Measurements from ENCODE around the gene SPTLC2. TPM values are rescaled to one million over a fixed set of nuclear protein-coding genes. Genes with fewer than 3 reads are reported as not detected.

Gene SPTLC2
- total and polyA plus RNA-seq, 2 of the 13 experiments (the other 11 are each of a cell fraction or from before 2014, with no cell fraction given): 17.4 to 17.5 TPM

DNA sequence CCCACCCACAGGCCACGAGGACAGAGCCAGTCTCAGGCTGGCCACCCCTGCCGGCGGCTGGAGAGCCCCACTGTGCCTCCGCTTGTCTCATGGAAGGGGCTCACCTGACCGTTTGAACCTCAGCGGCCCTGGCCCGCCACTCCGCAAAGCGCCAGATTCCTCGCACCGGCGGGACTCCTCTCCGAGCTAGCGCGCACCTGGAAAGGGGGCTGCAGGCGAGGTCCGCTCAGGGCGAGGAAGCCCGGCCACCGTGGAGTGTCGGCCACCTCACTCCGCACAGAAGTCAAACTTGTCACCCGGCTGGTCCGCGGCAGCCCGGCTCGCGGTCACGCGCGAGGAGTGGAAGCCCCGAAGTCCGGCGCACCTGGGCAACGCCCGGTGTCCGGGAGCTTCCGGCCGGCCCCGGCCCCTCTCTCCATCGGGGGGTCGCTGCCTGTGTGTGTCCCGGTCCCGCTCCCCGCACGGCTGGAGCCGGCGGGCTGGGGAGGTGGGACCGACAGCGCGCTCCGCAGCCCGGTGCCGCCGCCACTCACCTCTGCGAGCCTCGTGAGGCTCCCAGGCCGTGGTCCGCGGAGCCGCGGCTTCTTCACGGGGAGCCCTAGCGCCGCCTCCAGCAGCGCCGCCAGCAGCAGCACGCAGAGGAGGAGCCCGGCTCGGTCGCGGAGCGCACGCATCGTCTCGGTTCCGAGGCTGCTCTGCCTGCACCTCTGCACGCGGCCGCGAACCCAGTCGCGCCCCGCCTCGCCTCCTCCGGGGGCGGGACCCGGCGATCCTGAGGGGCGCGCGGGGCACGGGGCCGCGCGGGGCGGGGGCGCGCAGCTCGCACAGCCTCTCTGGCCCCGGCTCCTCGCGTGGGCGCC, 118.1 kb downstream of the SPTLC2 start, which contains the start of gene ISM2 (continued):
- no peak for TF ChIP-seq ZNF383 (CRISPR knock-in tag; IDR thresholded peaks at IDR 0.05; ENCODE audit: borderline replicate concordance)
- TF ChIP-seq ZNF451 (CRISPR knock-in tag; IDR thresholded peaks at IDR 0.05): no peak
- TF ChIP-seq SALL2 (CRISPR knock-in tag; IDR thresholded peaks at IDR 0.05): peak; percentile 30; the same call in 1 of the 2 replicates
- 0 out of 2 replicates have a peak, but pooled peaks have one; percentile 27 for TF ChIP-seq ZNF274 (CRISPR knock-in tag; IDR thresholded peaks at IDR 0.05)
- TF ChIP-seq ZNF547 (CRISPR knock-in tag; IDR thresholded peaks at IDR 0.05): peak; percentile 78; the same call in 1 of the 2 replicates
- no peak for TF ChIP-seq SOX6 (IDR thresholded peaks at IDR 0.05)
- TF ChIP-seq SOX6 (CRISPR knock-in tag; IDR thresholded peaks at IDR 0.05): peak; percentile 30; the same call in 1 of the 2 replicates
- TF ChIP-seq, protein P1, sequence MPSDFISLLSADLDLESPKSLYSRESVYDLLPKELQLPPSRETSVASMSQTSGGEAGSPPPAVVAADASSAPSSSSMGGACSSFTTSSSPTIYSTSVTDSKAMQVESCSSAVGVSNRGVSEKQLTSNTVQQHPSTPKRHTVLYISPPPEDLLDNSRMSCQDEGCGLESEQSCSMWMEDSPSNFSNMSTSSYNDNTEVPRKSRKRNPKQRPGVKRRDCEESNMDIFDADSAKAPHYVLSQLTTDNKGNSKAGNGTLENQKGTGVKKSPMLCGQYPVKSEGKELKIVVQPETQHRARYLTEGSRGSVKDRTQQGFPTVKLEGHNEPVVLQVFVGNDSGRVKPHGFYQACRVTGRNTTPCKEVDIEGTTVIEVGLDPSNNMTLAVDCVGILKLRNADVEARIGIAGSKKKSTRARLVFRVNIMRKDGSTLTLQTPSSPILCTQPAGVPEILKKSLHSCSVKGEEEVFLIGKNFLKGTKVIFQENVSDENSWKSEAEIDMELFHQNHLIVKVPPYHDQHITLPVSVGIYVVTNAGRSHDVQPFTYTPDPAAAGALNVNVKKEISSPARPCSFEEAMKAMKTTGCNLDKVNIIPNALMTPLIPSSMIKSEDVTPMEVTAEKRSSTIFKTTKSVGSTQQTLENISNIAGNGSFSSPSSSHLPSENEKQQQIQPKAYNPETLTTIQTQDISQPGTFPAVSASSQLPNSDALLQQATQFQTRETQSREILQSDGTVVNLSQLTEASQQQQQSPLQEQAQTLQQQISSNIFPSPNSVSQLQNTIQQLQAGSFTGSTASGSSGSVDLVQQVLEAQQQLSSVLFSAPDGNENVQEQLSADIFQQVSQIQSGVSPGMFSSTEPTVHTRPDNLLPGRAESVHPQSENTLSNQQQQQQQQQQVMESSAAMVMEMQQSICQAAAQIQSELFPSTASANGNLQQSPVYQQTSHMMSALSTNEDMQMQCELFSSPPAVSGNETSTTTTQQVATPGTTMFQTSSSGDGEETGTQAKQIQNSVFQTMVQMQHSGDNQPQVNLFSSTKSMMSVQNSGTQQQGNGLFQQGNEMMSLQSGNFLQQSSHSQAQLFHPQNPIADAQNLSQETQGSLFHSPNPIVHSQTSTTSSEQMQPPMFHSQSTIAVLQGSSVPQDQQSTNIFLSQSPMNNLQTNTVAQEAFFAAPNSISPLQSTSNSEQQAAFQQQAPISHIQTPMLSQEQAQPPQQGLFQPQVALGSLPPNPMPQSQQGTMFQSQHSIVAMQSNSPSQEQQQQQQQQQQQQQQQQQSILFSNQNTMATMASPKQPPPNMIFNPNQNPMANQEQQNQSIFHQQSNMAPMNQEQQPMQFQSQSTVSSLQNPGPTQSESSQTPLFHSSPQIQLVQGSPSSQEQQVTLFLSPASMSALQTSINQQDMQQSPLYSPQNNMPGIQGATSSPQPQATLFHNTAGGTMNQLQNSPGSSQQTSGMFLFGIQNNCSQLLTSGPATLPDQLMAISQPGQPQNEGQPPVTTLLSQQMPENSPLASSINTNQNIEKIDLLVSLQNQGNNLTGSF (CRISPR knock-in tag; IDR thresholded peaks at IDR 0.05): no peak
- no peak for TF ChIP-seq HMGA1 (CRISPR knock-in tag; conservative IDR thresholded peaks at IDR 0.05)
- TF ChIP-seq RBFOX2 (IDR thresholded peaks at IDR 0.05; ENCODE audit: low read depth, low read length): peak; percentile 59; the same call in 1 of the 2 replicates
- TF ChIP-seq ZNF431 (CRISPR knock-in tag; IDR thresholded peaks at IDR 0.05; ENCODE audit: borderline replicate concordance, low read depth): peak; percentile 72
- 0 out of 2 replicates have a peak, but pooled peaks have one; percentile 34 for TF ChIP-seq ZNF589 (CRISPR knock-in tag; conservative IDR thresholded peaks at IDR 0.05)
- TF ChIP-seq ZMAT3 (CRISPR knock-in tag; conservative IDR thresholded peaks at IDR 0.05): peak; percentile 76; the same call in 1 of the 2 replicates
- no peak for TF ChIP-seq YEATS4 (CRISPR knock-in tag; IDR thresholded peaks at IDR 0.05; ENCODE audit: borderline replicate concordance)
- TF ChIP-seq, protein P2, sequence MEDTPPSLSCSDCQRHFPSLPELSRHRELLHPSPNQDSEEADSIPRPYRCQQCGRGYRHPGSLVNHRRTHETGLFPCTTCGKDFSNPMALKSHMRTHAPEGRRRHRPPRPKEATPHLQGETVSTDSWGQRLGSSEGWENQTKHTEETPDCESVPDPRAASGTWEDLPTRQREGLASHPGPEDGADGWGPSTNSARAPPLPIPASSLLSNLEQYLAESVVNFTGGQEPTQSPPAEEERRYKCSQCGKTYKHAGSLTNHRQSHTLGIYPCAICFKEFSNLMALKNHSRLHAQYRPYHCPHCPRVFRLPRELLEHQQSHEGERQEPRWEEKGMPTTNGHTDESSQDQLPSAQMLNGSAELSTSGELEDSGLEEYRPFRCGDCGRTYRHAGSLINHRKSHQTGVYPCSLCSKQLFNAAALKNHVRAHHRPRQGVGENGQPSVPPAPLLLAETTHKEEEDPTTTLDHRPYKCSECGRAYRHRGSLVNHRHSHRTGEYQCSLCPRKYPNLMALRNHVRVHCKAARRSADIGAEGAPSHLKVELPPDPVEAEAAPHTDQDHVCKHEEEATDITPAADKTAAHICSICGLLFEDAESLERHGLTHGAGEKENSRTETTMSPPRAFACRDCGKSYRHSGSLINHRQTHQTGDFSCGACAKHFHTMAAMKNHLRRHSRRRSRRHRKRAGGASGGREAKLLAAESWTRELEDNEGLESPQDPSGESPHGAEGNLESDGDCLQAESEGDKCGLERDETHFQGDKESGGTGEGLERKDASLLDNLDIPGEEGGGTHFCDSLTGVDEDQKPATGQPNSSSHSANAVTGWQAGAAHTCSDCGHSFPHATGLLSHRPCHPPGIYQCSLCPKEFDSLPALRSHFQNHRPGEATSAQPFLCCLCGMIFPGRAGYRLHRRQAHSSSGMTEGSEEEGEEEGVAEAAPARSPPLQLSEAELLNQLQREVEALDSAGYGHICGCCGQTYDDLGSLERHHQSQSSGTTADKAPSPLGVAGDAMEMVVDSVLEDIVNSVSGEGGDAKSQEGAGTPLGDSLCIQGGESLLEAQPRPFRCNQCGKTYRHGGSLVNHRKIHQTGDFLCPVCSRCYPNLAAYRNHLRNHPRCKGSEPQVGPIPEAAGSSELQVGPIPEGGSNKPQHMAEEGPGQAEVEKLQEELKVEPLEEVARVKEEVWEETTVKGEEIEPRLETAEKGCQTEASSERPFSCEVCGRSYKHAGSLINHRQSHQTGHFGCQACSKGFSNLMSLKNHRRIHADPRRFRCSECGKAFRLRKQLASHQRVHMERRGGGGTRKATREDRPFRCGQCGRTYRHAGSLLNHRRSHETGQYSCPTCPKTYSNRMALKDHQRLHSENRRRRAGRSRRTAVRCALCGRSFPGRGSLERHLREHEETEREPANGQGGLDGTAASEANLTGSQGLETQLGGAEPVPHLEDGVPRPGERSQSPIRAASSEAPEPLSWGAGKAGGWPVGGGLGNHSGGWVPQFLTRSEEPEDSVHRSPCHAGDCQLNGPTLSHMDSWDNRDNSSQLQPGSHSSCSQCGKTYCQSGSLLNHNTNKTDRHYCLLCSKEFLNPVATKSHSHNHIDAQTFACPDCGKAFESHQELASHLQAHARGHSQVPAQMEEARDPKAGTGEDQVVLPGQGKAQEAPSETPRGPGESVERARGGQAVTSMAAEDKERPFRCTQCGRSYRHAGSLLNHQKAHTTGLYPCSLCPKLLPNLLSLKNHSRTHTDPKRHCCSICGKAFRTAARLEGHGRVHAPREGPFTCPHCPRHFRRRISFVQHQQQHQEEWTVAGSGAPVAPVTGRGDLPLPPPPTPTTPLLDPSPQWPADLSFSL (CRISPR knock-in tag; IDR thresholded peaks at IDR 0.05): no peak
